ENCODE results near the gene LAX1.

DNA sequence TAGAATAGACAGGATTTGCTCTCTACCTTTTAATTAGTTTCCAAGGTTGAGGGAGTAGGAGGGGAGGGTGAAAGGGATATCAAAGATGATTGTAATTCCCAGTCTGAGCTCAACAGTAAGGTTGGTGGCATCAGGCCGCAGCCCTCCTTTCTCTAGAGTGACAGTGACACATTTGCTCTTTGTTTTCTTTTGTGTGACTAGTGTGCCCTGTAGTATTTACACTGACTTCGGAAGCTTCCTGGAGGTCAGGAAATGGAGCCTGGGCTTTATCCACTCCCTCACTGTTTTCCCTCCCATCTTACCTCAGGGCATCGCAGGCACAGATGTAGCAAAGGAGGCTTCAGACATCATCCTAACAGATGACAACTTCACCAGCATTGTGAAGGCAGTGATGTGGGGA, 44.7 kb upstream of the LAX1 start:
- TF ChIP-seq, protein P1, sequence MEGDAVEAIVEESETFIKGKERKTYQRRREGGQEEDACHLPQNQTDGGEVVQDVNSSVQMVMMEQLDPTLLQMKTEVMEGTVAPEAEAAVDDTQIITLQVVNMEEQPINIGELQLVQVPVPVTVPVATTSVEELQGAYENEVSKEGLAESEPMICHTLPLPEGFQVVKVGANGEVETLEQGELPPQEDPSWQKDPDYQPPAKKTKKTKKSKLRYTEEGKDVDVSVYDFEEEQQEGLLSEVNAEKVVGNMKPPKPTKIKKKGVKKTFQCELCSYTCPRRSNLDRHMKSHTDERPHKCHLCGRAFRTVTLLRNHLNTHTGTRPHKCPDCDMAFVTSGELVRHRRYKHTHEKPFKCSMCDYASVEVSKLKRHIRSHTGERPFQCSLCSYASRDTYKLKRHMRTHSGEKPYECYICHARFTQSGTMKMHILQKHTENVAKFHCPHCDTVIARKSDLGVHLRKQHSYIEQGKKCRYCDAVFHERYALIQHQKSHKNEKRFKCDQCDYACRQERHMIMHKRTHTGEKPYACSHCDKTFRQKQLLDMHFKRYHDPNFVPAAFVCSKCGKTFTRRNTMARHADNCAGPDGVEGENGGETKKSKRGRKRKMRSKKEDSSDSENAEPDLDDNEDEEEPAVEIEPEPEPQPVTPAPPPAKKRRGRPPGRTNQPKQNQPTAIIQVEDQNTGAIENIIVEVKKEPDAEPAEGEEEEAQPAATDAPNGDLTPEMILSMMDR (IDR thresholded peaks at IDR 0.05): no peak
- no peak for TF ChIP-seq POLR2A (IDR thresholded peaks at IDR 0.05)

Measured in right lobe of liver (tissue), 4 donors.